GM23248 (cell line): Measurements from ENCODE around the gene IMPG1.

Source experiments
- EZH2 ChIP-seq: fragments of 200-600 bp; sonication (generic); IDR thresholded peaks from 2 replicates; pipeline ENCODE4 v1.6.1; 2018; ENCODE audit warnings: antibody characterized with exemption, mild to moderate bottlenecking; ENCODE audit not compliant: insufficient read depth, poor library complexity, severe bottlenecking
- EZH2phosphoT487 ChIP-seq: fragments of 200-600 bp; sonication (generic); IDR thresholded peaks from 2 replicates; pipeline ENCODE4 v1.6.1; 2018; ENCODE audit warnings: antibody characterized with exemption, moderate library complexity, mild to moderate bottlenecking, low read depth; ENCODE audit not compliant: insufficient read depth

GRCh38 chr6:75882734-75883133 lies 189.7 kb downstream of the IMPG1 start:
- TF ChIP-seq EZH2 (no peak), EZH2phosphoT487 (no peak)
